HG03457 (cell line): ENCODE results near the gene NXPH2.

Experiments used
- ATAC-seq: cut with Tn5 transposase; IDR thresholded peaks from one replicate; pipeline ENCODE4 v1.9.1; 2021; ENCODE audit warnings: moderate number of reproducible peaks; ENCODE audit not compliant: unreplicated experiment

NXPH2 gene

GRCh38 chr2:138779781-138780445, at the start of gene NXPH2:
NXPH2 (minus strand) TSS chr2:138780390; CDS start chr2:138780241, 149 bp downstream.
- no peak for ATAC-seq

- no peak for ATAC-seq
These were observed 49.2 kb upstream of the NXPH2 start for GRCh38 chr2:138829326-138829919.

- peak; percentile 66 for ATAC-seq
These were observed 47.4 kb upstream of the NXPH2 start for GRCh38 chr2:138827426-138828054.

GRCh38 chr2:138823666-138824065, 43.5 kb upstream of the NXPH2 start:
- no peak for ATAC-seq

- no peak for ATAC-seq
These were observed 39.8 kb upstream of the NXPH2 start for GRCh38 chr2:138819964-138820363.

- ATAC-seq: no peak
These were observed 38.4 kb upstream of the NXPH2 start for GRCh38 chr2:138818556-138818955.

GRCh38 chr2:138814123-138814898, 34.1 kb upstream of the NXPH2 start:
- no peak for ATAC-seq

- ATAC-seq: no peak
These were observed 31.2 kb upstream of the NXPH2 start for GRCh38 chr2:138811431-138811830.

GRCh38 chr2:138794724-138795123, 14.5 kb upstream of the NXPH2 start:
- ATAC-seq: no peak

- ATAC-seq: no peak
These were observed 7.0 kb upstream of the NXPH2 start for GRCh38 chr2:138787053-138787666.

GRCh38 chr2:138782383-138782782, 2.2 kb upstream of the NXPH2 start:
- no peak for ATAC-seq

GRCh38 chr2:138780908-138781307, 718 bp upstream of the NXPH2 start:
- ATAC-seq: no peak

GRCh38 chr2:138780446-138780880, 273 bp upstream of the NXPH2 start:
- no peak for ATAC-seq

- no peak for ATAC-seq
These were observed 797 bp downstream of the NXPH2 start for GRCh38 chr2:138779406-138779780.

- ATAC-seq: no peak
These were observed 2.2 kb downstream of the NXPH2 start for GRCh38 chr2:138777996-138778395.

- no peak for ATAC-seq
These were observed 4.5 kb downstream of the NXPH2 start for GRCh38 chr2:138775736-138776135.

GRCh38 chr2:138771534-138771933, 8.7 kb downstream of the NXPH2 start:
- no peak for ATAC-seq

- no peak for ATAC-seq
These were observed 13.1 kb downstream of the NXPH2 start for GRCh38 chr2:138767101-138767500.

GRCh38 chr2:138766464-138766863, 13.7 kb downstream of the NXPH2 start:
- no peak for ATAC-seq

- ATAC-seq: no peak
These were observed 16.2 kb downstream of the NXPH2 start for GRCh38 chr2:138763971-138764370.

GRCh38 chr2:138762533-138762932, 17.7 kb downstream of the NXPH2 start:
- no peak for ATAC-seq
